NCI-H526 treated with DMSO at 0.1 percent for 48 hours (cell line): ENCODE measurements around the gene DYNC1H1.
A peak's percentile ranks its signal among the peaks of the same experiment; 100 is the strongest.
"Not testable (repeated sequence)": the region's sequence is repeated elsewhere in the genome, so short reads cannot be mapped to it uniquely, and the experiment has no call there.

Source experiments
- DNase-seq: peaks from one replicate; lab custom pipeline; 2025; lab: John Stamatoyannopoulos, UW

DYNC1H1 gene

GRCh38 chr14:102063808-102064429 is 99.5 kb downstream of the DYNC1H1 start:
- no peak for DNase-seq

- not testable (repeated sequence) for DNase-seq
These were observed 100.2 kb downstream of the DYNC1H1 start for GRCh38 chr14:102064590-102064989.

GRCh38 chr14:102066041-102066451 is 101.7 kb downstream of the DYNC1H1 start:
- no peak for DNase-seq

- DNase-seq: no peak
These were observed 107.1 kb downstream of the DYNC1H1 start for GRCh38 chr14:102071283-102071998.

- no peak for DNase-seq
These were observed 110.1 kb downstream of the DYNC1H1 start for GRCh38 chr14:102074415-102074964.

- DNase-seq: no peak
These were observed 110.8 kb downstream of the DYNC1H1 start for GRCh38 chr14:102075155-102075554.

GRCh38 chr14:102077382-102077709 is 113.0 kb downstream of the DYNC1H1 start:
- no peak for DNase-seq

- not testable (repeated sequence) for DNase-seq
These were observed 114.0 kb downstream of the DYNC1H1 start for GRCh38 chr14:102078361-102078791.

GRCh38 chr14:102078831-102079699 is 114.7 kb downstream of the DYNC1H1 start:
- DNase-seq: no peak

- no peak for DNase-seq
These were observed 115.3 kb downstream of the DYNC1H1 start for GRCh38 chr14:102079700-102079979.

- no peak for DNase-seq
These were observed 116.1 kb downstream of the DYNC1H1 start for GRCh38 chr14:102080183-102081080.

GRCh38 chr14:102081231-102082080 is 117.1 kb downstream of the DYNC1H1 start:
- DNase-seq: no peak

GRCh38 chr14:102084522-102084921 is 120.1 kb downstream of the DYNC1H1 start:
- not testable (repeated sequence) for DNase-seq

- no peak for DNase-seq
These were observed 120.6 kb downstream of the DYNC1H1 start for GRCh38 chr14:102084931-102085330.

- no peak for DNase-seq
These were observed 121.1 kb downstream of the DYNC1H1 start for GRCh38 chr14:102085488-102085887.

- DNase-seq: no peak
These were observed 121.8 kb downstream of the DYNC1H1 start for GRCh38 chr14:102085948-102086708.

- no peak for DNase-seq
These were observed 122.3 kb downstream of the DYNC1H1 start for GRCh38 chr14:102086709-102086971.

GRCh38 chr14:102086972-102087761 is 122.8 kb downstream of the DYNC1H1 start, which contains the start of gene HSP90AA1:
HSP90AA1 (minus strand) TSS chr14:102087044; CDS start chr14:102086378, 666 bp downstream.
- peak; percentile 87 for DNase-seq

- no peak for DNase-seq
These were observed 123.3 kb downstream of the DYNC1H1 start for GRCh38 chr14:102087762-102088011.
